ENCODE results near the gene MAPK11. TPM values are rescaled to one million over a fixed set of nuclear protein-coding genes. Genes with fewer than 3 reads are reported as not detected.

The MAPK11 gene
- total RNA-seq, 1 donor: 3.0 TPM

DNA sequence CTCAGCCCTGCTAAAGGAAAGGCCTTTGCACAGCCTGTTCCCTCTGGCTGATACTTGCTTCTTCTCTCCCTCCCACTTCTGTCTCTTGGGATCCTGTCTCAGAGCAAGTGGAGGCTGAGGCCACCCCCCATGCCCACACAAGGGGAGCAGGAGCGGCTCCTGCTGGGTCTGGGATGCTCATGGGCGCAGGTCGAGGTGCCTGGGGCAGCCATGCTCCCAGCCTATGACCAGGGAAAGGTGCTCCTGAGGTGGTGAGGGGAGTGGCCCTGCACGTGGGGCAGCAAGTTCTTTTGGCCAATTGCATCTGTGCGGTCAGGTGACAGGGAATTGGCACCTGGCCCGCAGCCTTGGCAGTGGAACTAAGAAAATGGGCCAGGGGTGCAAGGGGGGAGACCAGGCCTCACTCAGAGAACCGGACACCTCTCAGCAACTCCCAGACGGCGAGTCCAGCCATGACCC is 1.5 kb downstream of the MAPK11 start:
- H3K4me3 ChIP-seq (ENCODE audit: low read depth, low read length): no peak overlapping the region
- no peak for DNase-seq (ENCODE audit: low read depth)
- TF ChIP-seq, protein P1, sequence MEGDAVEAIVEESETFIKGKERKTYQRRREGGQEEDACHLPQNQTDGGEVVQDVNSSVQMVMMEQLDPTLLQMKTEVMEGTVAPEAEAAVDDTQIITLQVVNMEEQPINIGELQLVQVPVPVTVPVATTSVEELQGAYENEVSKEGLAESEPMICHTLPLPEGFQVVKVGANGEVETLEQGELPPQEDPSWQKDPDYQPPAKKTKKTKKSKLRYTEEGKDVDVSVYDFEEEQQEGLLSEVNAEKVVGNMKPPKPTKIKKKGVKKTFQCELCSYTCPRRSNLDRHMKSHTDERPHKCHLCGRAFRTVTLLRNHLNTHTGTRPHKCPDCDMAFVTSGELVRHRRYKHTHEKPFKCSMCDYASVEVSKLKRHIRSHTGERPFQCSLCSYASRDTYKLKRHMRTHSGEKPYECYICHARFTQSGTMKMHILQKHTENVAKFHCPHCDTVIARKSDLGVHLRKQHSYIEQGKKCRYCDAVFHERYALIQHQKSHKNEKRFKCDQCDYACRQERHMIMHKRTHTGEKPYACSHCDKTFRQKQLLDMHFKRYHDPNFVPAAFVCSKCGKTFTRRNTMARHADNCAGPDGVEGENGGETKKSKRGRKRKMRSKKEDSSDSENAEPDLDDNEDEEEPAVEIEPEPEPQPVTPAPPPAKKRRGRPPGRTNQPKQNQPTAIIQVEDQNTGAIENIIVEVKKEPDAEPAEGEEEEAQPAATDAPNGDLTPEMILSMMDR (IDR thresholded peaks at IDR 0.05; ENCODE audit: insufficient read depth, low read length): no peak

DNA sequence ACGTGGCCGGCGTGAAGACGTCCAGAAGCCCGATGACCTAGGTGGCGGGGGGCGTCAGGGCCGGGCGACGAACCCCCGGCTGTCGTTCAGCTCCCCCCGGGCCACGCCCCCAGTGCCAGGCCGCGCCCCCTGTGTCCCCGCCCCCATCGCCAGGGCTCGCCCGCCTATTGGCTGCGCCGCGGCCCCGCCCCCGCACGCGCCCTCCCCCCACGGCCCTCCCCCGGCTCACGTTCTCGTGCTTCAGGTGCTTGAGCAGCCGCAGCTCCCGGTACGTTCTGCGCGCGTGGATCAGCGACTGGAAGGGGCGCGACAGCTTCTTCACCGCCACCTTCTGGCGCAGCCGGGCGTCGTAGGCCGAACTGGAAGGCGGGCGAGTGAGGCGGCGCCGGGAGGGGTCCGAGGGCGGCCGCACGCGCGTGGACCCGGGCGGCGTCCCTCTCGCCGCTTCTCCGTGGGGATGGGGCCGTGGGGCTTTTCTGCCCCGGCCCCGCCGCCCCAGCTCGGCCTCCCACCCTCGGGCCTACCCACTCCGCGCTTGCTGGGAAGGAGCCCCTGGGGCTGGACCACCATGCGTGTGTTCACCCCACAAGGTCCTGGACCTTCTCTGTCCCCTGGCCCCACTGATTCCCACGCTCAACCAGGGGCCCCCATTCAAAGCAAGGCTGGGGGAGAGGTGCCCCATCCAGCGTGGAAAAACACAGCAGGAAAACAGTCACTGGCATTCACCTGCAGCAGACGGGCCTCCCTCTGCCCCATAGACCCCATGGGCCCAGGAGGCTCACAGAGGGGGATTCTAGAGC is 2.4 kb downstream of the MAPK11 start:
- TF ChIP-seq, protein P1 (IDR thresholded peaks at IDR 0.05; ENCODE audit: insufficient read depth, low read length): peak; percentile 18
- H3K4me3 ChIP-seq (ENCODE audit: low read depth, low read length): peak overlapping the region; percentile 62
- peak; percentile 43 for DNase-seq (ENCODE audit: low read depth)

DNA sequence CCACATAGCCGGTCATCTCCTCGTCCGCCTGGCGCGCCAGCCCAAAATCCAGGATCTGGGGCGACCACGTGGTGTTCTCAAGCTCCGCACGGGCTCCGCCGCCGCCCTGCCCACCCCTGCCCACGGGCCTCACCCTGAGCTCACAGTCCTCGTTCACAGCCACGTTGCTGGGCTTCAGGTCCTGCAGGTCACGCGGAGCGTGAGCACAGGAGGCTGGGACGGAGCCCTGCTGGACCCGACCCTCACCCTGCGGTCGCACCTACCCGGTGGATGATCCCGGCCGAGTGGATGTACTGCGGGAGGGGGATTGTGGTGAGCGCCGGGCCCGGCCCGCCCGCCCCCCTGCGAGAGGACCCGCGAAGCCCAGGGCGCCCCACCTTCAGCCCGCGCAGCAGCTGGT is 3.2 kb downstream of the MAPK11 start:
- DNase-seq (ENCODE audit: low read depth): no peak
- TF ChIP-seq, protein P1 (IDR thresholded peaks at IDR 0.05; ENCODE audit: insufficient read depth, low read length): no peak
- H3K4me3 ChIP-seq (ENCODE audit: low read depth, low read length): peak overlapping the region; percentile 47

DNA sequence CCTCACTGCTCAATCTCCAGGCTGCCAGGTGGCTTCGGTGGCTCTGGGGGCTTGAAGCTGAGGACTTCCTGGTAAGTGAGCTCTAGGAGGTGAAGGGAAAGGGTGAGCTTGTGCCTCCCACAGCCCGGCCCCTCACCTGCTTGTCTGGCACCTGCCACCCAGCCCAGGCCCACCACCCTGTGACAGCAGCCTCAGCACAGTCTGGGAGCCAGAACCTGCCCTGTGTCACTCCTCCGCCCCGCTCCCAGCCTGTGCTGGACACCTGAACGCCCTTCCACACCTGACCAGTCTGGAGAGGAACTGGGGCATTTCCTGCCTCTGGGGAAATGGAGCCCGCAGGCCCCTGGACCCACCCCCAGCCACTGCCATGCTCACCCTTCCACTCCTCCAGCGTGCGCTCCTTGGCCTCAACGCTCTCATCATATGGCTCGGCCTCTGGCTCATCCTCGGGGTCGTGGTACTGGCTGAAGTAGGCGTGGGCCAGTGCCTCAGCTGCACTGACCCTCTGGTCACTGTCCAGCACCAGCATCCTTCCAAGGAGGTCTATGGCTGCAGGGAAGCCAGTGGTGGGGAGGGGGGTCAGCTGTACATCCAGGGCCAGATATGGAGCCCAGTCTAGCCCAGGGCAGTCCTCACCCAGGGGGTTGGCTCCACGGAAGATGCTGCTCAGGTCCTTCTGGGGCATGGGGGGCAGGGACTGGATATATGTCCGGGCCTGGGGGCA is 5.1 kb downstream of the MAPK11 start:
- TF ChIP-seq, protein P1 (IDR thresholded peaks at IDR 0.05; ENCODE audit: insufficient read depth, low read length): no peak
- H3K4me3 ChIP-seq (ENCODE audit: low read depth, low read length): no peak overlapping the region
- no peak for DNase-seq (ENCODE audit: low read depth)

DNA sequence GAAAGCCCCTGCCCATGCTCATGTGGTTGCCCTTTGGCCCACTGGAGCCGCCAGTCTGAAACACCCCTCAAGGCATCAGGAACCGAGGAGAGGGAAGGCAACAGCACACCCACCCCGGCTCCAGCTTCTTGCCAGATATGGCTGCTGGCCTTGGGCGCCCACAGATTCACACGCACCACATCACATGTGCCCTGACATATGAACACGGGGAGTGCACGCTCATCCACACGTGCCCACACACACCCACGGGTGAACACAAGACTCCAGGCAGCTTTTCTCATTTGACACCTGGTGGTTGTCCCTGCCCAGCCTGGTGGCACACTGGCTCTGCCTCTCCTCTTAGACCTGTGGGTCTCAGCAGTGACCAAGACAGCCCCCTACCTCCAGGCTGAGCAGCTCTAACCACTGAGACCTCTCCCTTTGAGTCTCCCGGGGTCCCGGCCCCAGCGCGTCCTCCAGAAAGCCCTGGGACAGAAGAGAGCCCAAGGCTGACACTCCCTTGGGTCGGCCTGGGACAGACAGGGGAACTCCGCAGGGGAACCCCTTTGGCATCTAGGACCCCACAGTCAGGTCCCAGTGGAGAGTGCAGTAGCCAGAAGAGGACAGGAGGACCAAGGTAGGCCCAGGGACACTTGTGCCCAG is 6.0 kb downstream of the MAPK11 start:
- H3K4me3 ChIP-seq (ENCODE audit: low read depth, low read length): no peak overlapping the region
- TF ChIP-seq, protein P1 (IDR thresholded peaks at IDR 0.05; ENCODE audit: insufficient read depth, low read length): no peak
- no peak for DNase-seq (ENCODE audit: low read depth)

DNA sequence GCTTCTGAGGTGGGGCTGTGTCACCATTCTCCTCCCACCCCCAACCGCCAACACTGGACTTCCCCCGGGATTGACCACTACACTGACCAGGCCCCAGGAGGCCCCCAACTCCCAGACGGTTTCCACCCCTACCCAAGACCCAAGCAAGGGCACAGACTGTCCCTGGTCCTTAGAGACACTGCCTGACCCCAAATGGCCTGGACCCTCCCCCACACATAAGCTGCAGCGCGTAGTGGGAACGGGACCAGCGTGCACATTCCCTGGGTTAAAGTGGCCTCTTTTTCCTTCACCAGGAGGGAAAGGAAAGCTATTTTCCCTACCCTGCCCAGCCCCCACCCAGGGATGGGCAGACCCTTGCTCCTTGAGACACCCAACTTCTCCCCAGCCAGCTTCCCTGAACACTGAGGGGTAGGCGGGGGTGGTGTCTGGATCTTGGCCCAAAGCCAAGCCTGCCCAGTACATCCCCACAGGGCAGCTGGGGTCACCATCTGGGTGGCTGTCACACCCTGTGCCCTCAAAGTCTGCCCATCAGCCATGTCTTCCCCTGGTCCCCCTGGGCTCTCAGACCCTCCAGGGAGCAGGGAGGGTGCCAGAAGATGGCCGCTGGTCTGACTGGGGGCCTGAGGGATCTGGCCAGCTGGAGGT is 7.1 kb downstream of the MAPK11 start:
- TF ChIP-seq, protein P1 (IDR thresholded peaks at IDR 0.05; ENCODE audit: insufficient read depth, low read length): no peak
- no peak for DNase-seq (ENCODE audit: low read depth)

More for the DNA sequence above, 7.1 kb downstream of the MAPK11 start:
- H3K4me3 ChIP-seq (ENCODE audit: low read depth, low read length): no peak overlapping the region

All from fibroblast of the aortic adventitia (primary cell).